GM23338 (cell line): ENCODE data around the gene CHD1. TPM values are rescaled to one million over a fixed set of nuclear protein-coding genes. Genes with fewer than 3 reads are reported as not detected.
A peak's percentile ranks its signal among the peaks of the same experiment; 100 is the strongest.

Experiments used
- ATAC-seq: fragments of 200-7000 bp; cut with Tn5 transposase; 3 replicates; pipeline ENCODE4 v1.9.1; 2020
- DNase-seq: peaks from one replicate; pipeline ENCODE4 v3.0.0-alpha.2; 2015; ENCODE audit warnings: low spot score
- H2AFZ ChIP-seq: fragments of 200-600 bp; sonication (generic); 2 replicates; pipeline ENCODE4 v1.8.0; 2016; ENCODE audit warnings: antibody characterized with exemption, mild to moderate bottlenecking, moderate library complexity
- H3F3A ChIP-seq: fragments of 200-600 bp; sonication (generic); replicated peaks from 2 replicates; pipeline ENCODE4 v1.8.0; 2017; ENCODE audit warnings: antibody characterized with exemption, mixed run types, low read depth
- H3K27ac ChIP-seq: fragments of 200-600 bp; sonication (generic); 2 replicates; pipeline ENCODE4 v1.6.1; 2016; ENCODE audit warnings: low read depth
- H3K27me3 ChIP-seq: fragments of 200-600 bp; sonication (generic); 2 replicates; pipeline ENCODE4 v1.8.0; 2016; ENCODE audit warnings: mild to moderate bottlenecking, mixed run types, moderate library complexity; ENCODE audit not compliant: insufficient read depth
- H3K36me3 ChIP-seq: fragments of 200-600 bp; sonication (generic); 2 replicates; pipeline ENCODE4 v1.8.0; 2016; ENCODE audit warnings: mild to moderate bottlenecking; ENCODE audit not compliant: insufficient read depth
- H3K4me1 ChIP-seq: fragments of 200-600 bp; sonication (generic); 2 replicates; pipeline ENCODE4 v1.8.0; 2016; ENCODE audit warnings: mild to moderate bottlenecking, moderate library complexity; ENCODE audit not compliant: insufficient read depth
- H3K4me2 ChIP-seq: fragments of 200-600 bp; sonication (generic); 2 replicates; pipeline ENCODE4 v1.7.1; 2017; ENCODE audit warnings: mixed run types
- H3K4me3 ChIP-seq: fragments of 200-600 bp; sonication (generic); 2 replicates; pipeline ENCODE4 v1.6.1; 2016; ENCODE audit warnings: mixed run types
- H3K79me2 ChIP-seq: fragments of 200-600 bp; sonication (generic); replicated peaks from 2 replicates; pipeline ENCODE4 v1.8.0; 2017; ENCODE audit warnings: mild to moderate bottlenecking; ENCODE audit not compliant: insufficient read depth
- H3K9me2 ChIP-seq: fragments of 200-600 bp; sonication (generic); 2 replicates; pipeline ENCODE4 v1.8.0; 2017; ENCODE audit not compliant: insufficient read depth
- H4K20me1 ChIP-seq: fragments of 200-600 bp; sonication (generic); replicated peaks from 2 replicates; pipeline ENCODE4 v1.8.0; 2017; ENCODE audit warnings: mild to moderate bottlenecking; ENCODE audit not compliant: insufficient read depth
- H3K27ac Mint-ChIP-seq: 2 replicates; pipeline ENCODE4 v1.8.0; 2020; ENCODE audit warnings: inconsistent platforms, mild to moderate bottlenecking, moderate library complexity, mixed read lengths
- H3K27me3 Mint-ChIP-seq: 3 replicates; pipeline ENCODE4 v1.8.0; 2022; ENCODE audit warnings: low read depth, mild to moderate bottlenecking, moderate library complexity, mixed read lengths, inconsistent platforms; ENCODE audit not compliant: insufficient read depth, poor library complexity
- H3K36me3 Mint-ChIP-seq: 3 replicates; pipeline ENCODE4 v1.8.0; 2021; ENCODE audit warnings: low read depth, mild to moderate bottlenecking, inconsistent platforms, moderate library complexity, mixed read lengths
- H3K4me1 Mint-ChIP-seq: 3 replicates; pipeline ENCODE4 v1.8.0; 2020; ENCODE audit warnings: mild to moderate bottlenecking, inconsistent platforms, mixed read lengths
- H3K4me3 Mint-ChIP-seq: 3 replicates; pipeline ENCODE4 v1.8.0; 2021; ENCODE audit warnings: moderate library complexity, mild to moderate bottlenecking, inconsistent platforms, mixed read lengths
- H3K9me3 Mint-ChIP-seq: 3 replicates; pipeline ENCODE4 v1.8.0; 2020; ENCODE audit warnings: moderate library complexity, mild to moderate bottlenecking, inconsistent platforms, mixed read lengths
- CREB1 ChIP-seq: fragments of 250-450 bp; sonication (Bioruptor Pico); IDR thresholded peaks from 2 replicates; pipeline ENCODE4 v1.5.0; 2020; ENCODE audit warnings: low read depth, mild to moderate bottlenecking, moderate library complexity
- ETS1 ChIP-seq: IDR thresholded peaks from 2 replicates; pipeline ENCODE4 v1.6.1; 2016; ENCODE audit warnings: antibody characterized with exemption
- EZH2phosphoT487 ChIP-seq: fragments of 200-600 bp; sonication (generic); IDR thresholded peaks from one replicate; pipeline ENCODE4 v1.8.1; 2018; ENCODE audit warnings: antibody characterized with exemption; ENCODE audit not compliant: unreplicated experiment
- NANOG ChIP-seq: IDR thresholded peaks from 2 replicates; pipeline ENCODE4 v1.6.1; 2016; ENCODE audit warnings: antibody characterized with exemption, borderline replicate concordance
- POLR2AphosphoS5 ChIP-seq: IDR thresholded peaks from 2 replicates; pipeline ENCODE4 v1.6.1; 2016; ENCODE audit warnings: antibody characterized with exemption, low read depth
- STAT1 ChIP-seq: IDR thresholded peaks from one replicate; pipeline ENCODE4 v1.6.1; 2016; ENCODE audit warnings: antibody characterized with exemption; ENCODE audit not compliant: unreplicated experiment
- ZNF114 ChIP-seq: fragments of 250-450 bp; sonication (Bioruptor Pico); IDR thresholded peaks from 2 replicates; pipeline ENCODE4 v1.5.0; 2020; ENCODE audit warnings: mild to moderate bottlenecking, moderate library complexity
- ZNF462 ChIP-seq: fragments of 250-450 bp; sonication (Bioruptor Pico); IDR thresholded peaks from 2 replicates; pipeline ENCODE4 v1.5.0; 2020; ENCODE audit warnings: mild to moderate bottlenecking, moderate library complexity
- polyA plus RNA-seq: library from polyadenylated mRNA; unstranded; fragments of >200 nt; fragmentation: Nextera tagmentation; extraction: Ambion mirVana; gene quantifications from 2 replicates; pipeline ENCODE4 v1.2.1, GENCODE V29; 2016
- total RNA-seq: library from RNA; depleted of rRNA; stranded (reverse); fragments of >200 nt; shearing (Covaris generic); gene quantifications from 2 replicates; pipeline ENCODE4 v1.2.3, GENCODE V29; 2014

CHD1 gene
- total and polyA plus RNA-seq, 2 experiments from 2014 or later: 36.4 to 75.6 TPM

GRCh38 chr5:98913911-98914310, 14.9 kb downstream of the CHD1 start (continued):
- no peak for TF ChIP-seq ZNF462
- no peak for TF ChIP-seq NANOG

GRCh38 chr5:98911280-98912040, 17.3 kb downstream of the CHD1 start:
- H3K27ac Mint-ChIP-seq: peak overlapping the region; percentile 34; the same call in 1 of the 2 replicates
- H3K9me2 ChIP-seq: no peaks in the 10 kb centered on the region
- no peaks in the 10 kb centered on the region for H3F3A ChIP-seq
- H3K79me2 ChIP-seq: peaks cover 96% of the 10 kb centered on the region
- peaks cover 33% of the 10 kb centered on the region for H3K4me1 ChIP-seq
- no peak overlapping the region for H3K27ac ChIP-seq
- H3K36me3 Mint-ChIP-seq: peaks cover 3% of the 10 kb centered on the region; the same call in 2 of the 3 replicates
- no peak overlapping the region for H3K4me3 Mint-ChIP-seq
- H3K4me1 Mint-ChIP-seq: peaks cover 30% of the 10 kb centered on the region
- no peaks in the 10 kb centered on the region for H3K27me3 ChIP-seq
- ATAC-seq (no peak), DNase-seq (peak; percentile 9)
- H2AFZ ChIP-seq: no peak overlapping the region
- peaks cover 2% of the 10 kb centered on the region for H3K27me3 Mint-ChIP-seq
- no peak overlapping the region for H3K4me2 ChIP-seq
- no peaks in the 10 kb centered on the region for H3K9me3 Mint-ChIP-seq
- H4K20me1 ChIP-seq: peaks cover 39% of the 10 kb centered on the region
- H3K4me3 ChIP-seq: no peak overlapping the region
- H3K36me3 ChIP-seq: no peaks in the 10 kb centered on the region
- no peak for TF ChIP-seq CREB1
- TF ChIP-seq EZH2phosphoT487: no peak
- TF ChIP-seq STAT1: no peak
- no peak for TF ChIP-seq ZNF114 (CRISPR knock-in tag)
- no peak for TF ChIP-seq ETS1
- TF ChIP-seq NANOG: no peak
- no peak for TF ChIP-seq ZNF462
- no peak for TF ChIP-seq POLR2AphosphoS5
